Adrenal gland (tissue), 19 donors: ENCODE data around the gene MS4A3. TPM values are rescaled to one million over a fixed set of nuclear protein-coding genes. Genes with fewer than 3 reads are reported as not detected.
"Not testable (repeated sequence)": the region's sequence is repeated elsewhere in the genome, so short reads cannot be mapped to it uniquely, and the experiment has no call there.

Experiments used
- DNase-seq, 7 donors: peaks; one replicate each; pipeline ENCODE4 v3.0.0-alpha.2; 2019 to 2020
- H3K27ac ChIP-seq, 5 donors: fragments of 200-600 bp; sonication (generic) in 4 of 5; 1 replicate in 3 of 5; 2 replicates in 2 of 5; pipeline versions ENCODE4 v1.5.1 to v1.8.0; 2016 to 2020; ENCODE audit warnings: mild to moderate bottlenecking in 1 of 5
- H3K27me3 ChIP-seq: fragments of 200-600 bp; 2 replicates; pipeline ENCODE4 v1.8.0; 2021
- H3K36me3 ChIP-seq, 2 donors: fragments of 200-600 bp; replicated peaks in 1 of 2; 1 replicate in 1 of 2; 2 replicates in 1 of 2; pipeline versions ENCODE4 v1.5.1 to v1.8.0; 2018 to 2022
- H3K4me1 ChIP-seq, 2 donors: fragments of 200-600 bp; replicated peaks in 1 of 2; 1 replicate in 1 of 2; 2 replicates in 1 of 2; pipeline versions ENCODE4 v1.5.1 to v1.8.0; 2018 to 2021
- H3K4me3 ChIP-seq, 4 donors: fragments of 200-600 bp; sonication (generic) in 3 of 4; one replicate each; pipeline ENCODE4 v1.5.1; 2016 to 2018
- H3K9me3 ChIP-seq, 3 donors: fragments of 200-600 bp; sonication (generic) in 1 of 3; replicated peaks in 1 of 3; 1 replicate in 2 of 3; 2 replicates in 1 of 3; pipeline versions ENCODE4 v1.5.1 to v1.8.0; 2016 to 2021
- CTCF ChIP-seq, 6 experiments: fragments of 450-650 bp in 4 of 6; fragments of 200-600 bp in 2 of 6; sonication (generic) in 1 of 6; IDR thresholded peaks; 1 replicate in 5 of 6; 2 replicates in 1 of 6; pipeline versions ENCODE4 v1.5.1 to v1.8.0; 2016 to 2021; ENCODE audit warnings: antibody characterized with exemption in 6 of 6, mild to moderate bottlenecking in 2 of 6, moderate library complexity in 1 of 6
- POLR2A ChIP-seq, 2 donors: fragments of 450-650 bp; IDR thresholded peaks; one replicate each; pipeline ENCODE4 v1.6.1; 2017; ENCODE audit warnings: antibody characterized with exemption in 2 of 2, mild to moderate bottlenecking in 2 of 2, moderate library complexity in 1 of 2
- WGBS, 4 donors: extraction: QIAGEN DNeasy Blood & Tissue Kit in 2 of 4; methylation state at CpG; one replicate each; pipeline versions ENCODE4 v1.1.5 to v1.1.7; 2013 to 2017; 5-methylcytosine and 5-hydroxymethylcytosine counted together
- intact Hi-C, 2 donors: fragments of 100-400 bp; cut with DNase I; formaldehyde crosslinking; loops; one replicate each; pipeline versions ENCODE4 v1.14.1 to v1.15.0; 2022 to 2023
- long read RNA-seq, 10 donors: library from polyadenylated mRNA in 3 of 10; unstranded in 2 of 10; stranded (forward) in 1 of 10; transcript quantifications; one replicate each; pipeline ENCODE4 v2.0.0 and lab custom pipeline, GENCODE V29; 2021 to 2026
- polyA plus RNA-seq, 3 donors: library from polyadenylated mRNA; stranded (reverse); fragments of 200-250 nt in 2 of 3; fragments of 350-450 nt in 1 of 3; fragmentation: Illumina TruSeq in 1 of 3; extraction: RNeasy Lipid Tissue Mini Kit (QIAGEN cat#74804) in 1 of 3; gene quantifications; one replicate each; pipeline ENCODE4 v1.2.3, GENCODE V29; 2013 to 2014
- total RNA-seq, 9 donors: library from RNA; depleted of rRNA in 4 of 9; stranded (reverse); fragments of >200 nt in 4 of 9; fragments of 120-200 nt in 1 of 9; fragmentation: NEBNext Ultra II Directional in 1 of 9; extraction: Animal tissue kit (Norgen Biotek cat#: 25700) in 1 of 9; gene quantifications; one replicate each; pipeline versions ENCODE4 v1.1.0 to v1.2.4, GENCODE V29; 2013 to 2023
- donor health status: healthy with polysubstance abuse.
- donor health status: Bipolar disorder and iron deficiency.
- donor health status: DM: yes; HTN: yes; CAD: no.
- donor health status: DM: no; HTN: no; CAD: no.
- donor health status: DM: no; HTN: no; CAD: no.
- donor health status: DM: yes; HTN: yes; CAD: no.

Gene MS4A3
- total RNA-seq: under 1 TPM in 1 of 9 donors, not detected in 8; 0.22 TPM
- not detected for polyA plus RNA-seq
- long read RNA-seq, donor 1: 0 reads
- long read RNA-seq, donor 2: 0 reads
- long read RNA-seq, donor 3: 0 reads
- long read RNA-seq, donor 4: 0 reads
- long read RNA-seq, donor 5: 0 reads
- long read RNA-seq, donor 6: 0 reads
- long read RNA-seq, donor 7: 0 reads
- long read RNA-seq, donor 8, partial matches to known transcripts: 0 of 1 reads
- long read RNA-seq, donor 8, other reads (novel, unspliced or antisense): 0 of 1 reads
- long read RNA-seq, donor 9: 0 reads
- long read RNA-seq, donor 10: 0 reads

- H3K4me3 ChIP-seq: no peak within 1 kb of the TSS
- 56 to 81% (median 67%) methylated on average over 8 of the region's 8 CpGs for WGBS, 4 donors
- no peaks in the 10 kb centered on the region for H3K27me3 ChIP-seq
- intact Hi-C loops: no loop called here
- TF ChIP-seq CTCF (IDR thresholded peaks at IDR 0.05): no peak
- no peak for DNase-seq
- H3K9me3 ChIP-seq: no peaks in the 10 kb centered on the region
- H3K4me1 ChIP-seq: no peaks in the 10 kb centered on the region
- no peaks in the 10 kb centered on the region for H3K36me3 ChIP-seq
- no peak within 1 kb of the TSS for H3K27ac ChIP-seq
Measured at GRCh38 chr11:60056349-60056969, at the start of gene MS4A3. Gene MS4A3 (plus strand): TSS chr11:60056665. CDS start chr11:60061161, 4,496 bp downstream.

- WGBS, 4 donors: 75 to 94% (median 85%) methylated on average over 1 of the region's 1 CpG
- no peak within 1 kb of the TSS for H3K4me3 ChIP-seq
- no peaks in the 10 kb centered on the region for H3K4me1 ChIP-seq
- TF ChIP-seq CTCF (IDR thresholded peaks at IDR 0.05) (no peak), POLR2A (IDR thresholded peaks at IDR 0.05) (no peak)
- no peaks in the 10 kb centered on the region for H3K9me3 ChIP-seq
- intact Hi-C loops: no loop called here
- H3K36me3 ChIP-seq: no peaks in the 10 kb centered on the region
- DNase-seq: no peak
- H3K27ac ChIP-seq: no peak within 1 kb of the TSS
- no peaks in the 10 kb centered on the region for H3K27me3 ChIP-seq
Measured at GRCh38 chr11:60016881-60017280, 39.6 kb upstream of the MS4A3 start, which contains the start of gene OOSP4B. Gene OOSP4B (plus strand): TSS chr11:60017181.

- H3K27me3 ChIP-seq: no peaks in the 10 kb centered on the region
- no peaks in the 10 kb centered on the region for H3K36me3 ChIP-seq
- intact Hi-C loops: no loop called here
- WGBS, 4 donors: 52 to 63% (median 54%) methylated on average over 8 of the region's 8 CpGs
- H3K4me3 ChIP-seq: no peak overlapping the region
- no peaks in the 10 kb centered on the region for H3K9me3 ChIP-seq
- DNase-seq: no peak
- no peaks in the 10 kb centered on the region for H3K4me1 ChIP-seq
- H3K27ac ChIP-seq: no peak overlapping the region
- TF ChIP-seq CTCF (IDR thresholded peaks at IDR 0.05): no peak
Measured at GRCh38 chr11:60018058-60018457, 38.4 kb upstream of the MS4A3 start.

GRCh38 chr11:60020376-60020775 lies 36.1 kb upstream of the MS4A3 start:
- intact Hi-C loops, H3K4me3 ChIP-seq, H3K4me1 ChIP-seq, H3K27me3 ChIP-seq, DNase-seq, H3K36me3 ChIP-seq, H3K27ac ChIP-seq, H3K9me3 ChIP-seq: not testable (repeated sequence)
- WGBS, 4 donors: 88 to 94% (median 93%) methylated on average over 11 to 27 of the region's 27 CpGs; no CpG with 5 or more reads in 1 of the 4 donors
